Measurements from ENCODE around the gene ERP44.
A peak's percentile ranks its signal among the peaks of the same experiment; 100 is the strongest.
"Not testable (repeated sequence)": the region's sequence is repeated elsewhere in the genome, so short reads cannot be mapped to it uniquely, and the experiment has no call there.

Gene ERP44

DNA sequence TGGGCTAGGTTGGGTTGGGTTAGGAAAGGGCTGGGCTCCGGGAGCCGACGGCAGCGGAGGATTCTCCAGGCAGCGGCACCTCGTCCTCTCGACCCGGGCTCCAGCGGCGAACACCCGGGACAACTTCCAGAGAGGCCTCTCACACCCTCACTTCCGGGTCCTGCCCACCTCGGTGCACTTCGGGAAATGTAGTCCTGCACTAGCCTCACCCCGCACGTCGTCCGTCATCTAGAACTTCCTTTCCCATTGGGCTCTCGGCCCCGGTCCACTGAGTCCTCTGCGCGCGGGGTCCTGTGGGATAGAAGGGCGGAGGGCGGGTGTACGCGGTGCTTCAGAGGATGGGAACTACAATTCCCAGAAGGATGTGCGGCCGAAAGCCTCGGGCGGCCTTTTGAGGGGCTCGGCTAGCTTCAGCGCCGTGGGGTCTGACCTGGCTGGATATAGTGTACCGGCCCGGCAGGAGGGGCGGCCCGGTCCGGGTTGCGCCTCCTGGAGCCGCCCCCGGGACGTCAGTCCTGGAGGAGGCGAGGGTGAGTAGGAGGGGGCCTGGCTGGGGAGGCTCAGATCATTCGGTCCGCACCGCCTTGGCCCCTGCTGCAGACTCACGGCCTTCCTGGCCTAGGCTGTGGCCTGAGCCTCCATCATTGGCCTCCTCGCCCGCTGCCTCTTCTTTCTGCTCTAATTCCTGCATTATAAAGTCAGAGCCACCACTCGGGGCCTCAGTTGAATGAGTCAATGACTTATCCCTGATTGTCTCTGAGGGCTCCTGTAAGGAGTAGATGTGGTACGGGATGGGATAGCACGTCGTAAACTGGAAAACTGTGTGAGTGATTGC, at the start of gene ERP44, which contains the start of gene INVS:
Gene ERP44 (minus strand): TSS at position 114 of the 835 bp plus-strand sequence. CDS start 160 bp downstream, outside the sequence.
Gene INVS (plus strand): TSS at position 357 of the 835 bp plus-strand sequence. CDS start 5,279 bp downstream, outside the sequence.
- POLR2A ChIA-PET, result interaction anchor here (0.5 kb wide), 1 partner anchor 9 kb away, joined by 3 read pairs; no protein-coding TSS in a partner anchor
- TF ChIP-seq ELF4 (IDR thresholded peaks at IDR 0.05), result peak; percentile 98
- TF ChIP-seq L3MBTL2 (conservative IDR thresholded peaks at IDR 0.05), result no peak; the same call in 1 of the 2 replicates
- TF ChIP-seq SUZ12 (IDR thresholded peaks at IDR 0.05), result peak; percentile 89
- no peak for TF ChIP-seq BHLHE40 (IDR thresholded peaks at IDR 0.05; ENCODE audit: borderline replicate concordance)
- TF ChIP-seq PKNOX1 (IDR thresholded peaks at IDR 0.05), result peak; percentile 52; the same call in 1 of the 2 replicates
- no peak for TF ChIP-seq CTBP1 (IDR thresholded peaks at IDR 0.05; ENCODE audit: borderline replicate concordance)
- no peak for TF ChIP-seq NFRKB (IDR thresholded peaks at IDR 0.05)
- TF ChIP-seq FOXK2 (IDR thresholded peaks at IDR 0.05), result no peak
- no peak for TF ChIP-seq ZNF384 (IDR thresholded peaks at IDR 0.05)
- no peak for TF ChIP-seq SP1 (IDR thresholded peaks at IDR 0.05)
- no peak for TF ChIP-seq LEF1 (IDR thresholded peaks at IDR 0.05; ENCODE audit: borderline replicate concordance)
- TF ChIP-seq FOXA1 (IDR thresholded peaks at IDR 0.05), result no peak
- no peak for TF ChIP-seq ARNT (IDR thresholded peaks at IDR 0.05)
- CTCF ChIA-PET, result no interaction called here

GRCh38 chr9:100145976-100146375, 47.2 kb upstream of the ERP44 start:
- CTCF ChIA-PET, POLR2A ChIA-PET: not testable (repeated sequence)

More for the DNA sequence above, at the start of gene ERP44, which contains the start of gene INVS:
- peak; percentile 89 for DNase-seq (ENCODE audit: extremely low spot score)

DNA sequence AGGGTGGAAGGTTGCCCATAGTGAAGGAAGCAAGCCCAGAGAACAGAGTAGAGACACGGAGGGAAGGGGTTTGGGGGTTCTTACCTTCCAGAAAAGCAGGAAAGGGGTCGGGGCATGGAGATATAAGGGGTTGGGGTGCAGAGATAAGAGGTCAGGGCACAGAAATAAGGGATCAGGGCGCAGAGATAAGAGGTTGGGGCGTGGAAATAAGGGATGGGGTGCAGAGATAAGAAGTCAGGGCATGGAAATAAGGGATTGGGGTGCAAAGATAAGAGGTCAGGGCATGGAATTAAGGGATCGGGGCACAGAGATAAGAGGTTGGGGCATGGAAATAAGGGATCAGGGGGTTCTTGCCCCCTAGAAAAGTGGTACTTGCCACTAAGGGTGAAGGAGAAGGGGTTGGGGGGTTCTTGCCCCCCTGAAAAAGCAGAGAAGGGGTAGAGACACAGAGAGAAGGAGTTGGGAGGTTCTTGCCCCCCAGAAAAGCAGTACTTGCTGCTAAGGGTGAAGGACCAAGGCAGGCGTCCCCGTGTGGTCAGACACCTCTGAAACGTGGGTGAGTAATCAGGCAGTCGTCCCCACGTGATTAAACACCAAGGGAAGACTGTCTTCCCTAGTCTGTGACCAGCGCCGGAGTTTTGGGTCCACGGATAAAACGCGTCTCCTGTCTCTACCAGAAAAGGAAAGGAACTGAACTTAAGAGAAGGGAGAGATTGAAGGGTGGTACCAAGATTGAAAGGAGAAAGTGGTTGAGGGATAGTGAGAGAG, 46.6 kb upstream of the ERP44 start:
- CTCF ChIA-PET; POLR2A ChIA-PET; DNase-seq (ENCODE audit: extremely low spot score): not testable (repeated sequence)

More at GRCh38 chr9:100145976-100146375, 47.2 kb upstream of the ERP44 start:
- DNase-seq (ENCODE audit: extremely low spot score), result not testable (repeated sequence)

GRCh38 chr9:100141862-100142261, 43.1 kb upstream of the ERP44 start:
- CTCF ChIA-PET; POLR2A ChIA-PET; DNase-seq (ENCODE audit: extremely low spot score): not testable (repeated sequence)

DNA sequence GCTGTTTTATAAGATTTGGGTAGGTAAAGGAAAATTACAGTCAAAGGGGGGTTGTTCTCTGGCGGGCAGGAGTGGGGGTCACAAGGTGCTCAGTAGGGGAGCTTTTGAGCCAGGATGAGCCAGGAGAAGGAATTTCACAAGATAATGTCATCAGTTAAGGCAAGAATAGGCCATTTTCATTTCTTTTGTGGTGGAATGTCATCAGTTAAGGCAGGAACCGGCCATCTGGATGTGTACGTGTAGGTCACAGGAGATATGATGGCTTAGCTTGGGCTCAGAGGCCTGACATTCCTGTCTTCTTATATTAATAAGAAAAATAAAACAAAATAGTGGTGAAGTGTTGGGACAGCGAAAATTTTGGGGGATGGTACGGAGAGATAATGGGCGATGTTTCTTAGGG, 41.5 kb upstream of the ERP44 start:
- DNase-seq (ENCODE audit: extremely low spot score); CTCF ChIA-PET; POLR2A ChIA-PET: not testable (repeated sequence)

DNA sequence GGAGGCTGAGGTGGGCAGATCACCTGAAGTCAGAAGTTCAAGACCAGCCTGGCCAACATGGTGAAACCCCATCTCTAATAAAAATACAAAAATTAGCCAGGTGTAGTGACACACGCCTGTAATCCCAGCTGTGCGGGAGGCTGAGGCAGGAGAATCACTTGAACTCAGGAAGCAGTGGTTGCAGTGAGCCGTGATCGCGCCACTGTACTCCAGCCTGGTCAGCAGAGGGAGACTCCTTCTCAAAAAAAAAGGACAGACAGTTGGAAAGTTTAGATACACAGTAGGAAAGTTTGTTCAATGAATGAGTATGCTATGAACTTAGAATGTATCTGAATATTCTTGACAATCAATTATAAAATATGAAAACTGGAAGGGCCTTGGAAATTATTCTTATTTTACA, 38.0 kb upstream of the ERP44 start:
- POLR2A ChIA-PET; DNase-seq (ENCODE audit: extremely low spot score); CTCF ChIA-PET: not testable (repeated sequence)

GRCh38 chr9:100134731-100135130, 35.9 kb upstream of the ERP44 start:
- CTCF ChIA-PET, result no interaction called here
- POLR2A ChIA-PET, result no interaction called here

DNA sequence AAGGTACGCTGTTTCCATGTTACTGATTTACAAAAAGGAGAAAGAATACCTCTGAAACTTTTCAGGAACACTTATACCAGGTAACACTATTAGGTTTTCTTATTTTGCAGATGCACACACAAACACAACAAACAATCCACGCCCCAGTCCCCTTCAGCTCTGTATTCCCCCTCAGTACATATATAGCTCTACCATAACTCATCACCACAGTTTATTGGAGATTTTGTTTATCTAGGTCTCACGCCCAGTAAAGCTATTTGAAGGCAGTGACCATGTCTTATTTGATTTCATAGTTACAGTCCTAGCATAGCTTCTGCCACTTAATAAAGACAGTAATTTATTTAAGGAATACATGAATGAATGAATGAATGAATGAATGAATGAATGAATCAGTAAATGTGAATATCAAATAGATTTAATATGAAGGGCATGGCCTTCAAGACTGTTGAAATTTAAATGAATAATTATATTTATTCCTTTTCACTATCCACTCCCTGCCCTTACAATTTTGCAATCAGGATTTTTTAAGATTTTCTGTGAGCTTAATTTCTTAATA, 33.2 kb upstream of the ERP44 start:
- ChIA-PET POLR2A (no interaction called here), CTCF (no interaction called here)
- no peak for TF ChIP-seq BHLHE40 (IDR thresholded peaks at IDR 0.05; ENCODE audit: borderline replicate concordance)
- TF ChIP-seq FOXM1 (IDR thresholded peaks at IDR 0.05; ENCODE audit: borderline replicate concordance), result no peak
- TF ChIP-seq TARDBP (IDR thresholded peaks at IDR 0.05), result no peak
- no peak for TF ChIP-seq CTBP1 (IDR thresholded peaks at IDR 0.05; ENCODE audit: borderline replicate concordance)
- no peak for TF ChIP-seq PKNOX1 (IDR thresholded peaks at IDR 0.05)
- TF ChIP-seq NFRKB (IDR thresholded peaks at IDR 0.05), result no peak
- TF ChIP-seq ELF4 (IDR thresholded peaks at IDR 0.05), result no peak
- no peak for TF ChIP-seq FOXA1 (IDR thresholded peaks at IDR 0.05)
- no peak for TF ChIP-seq HDGF (IDR thresholded peaks at IDR 0.05; ENCODE audit: borderline replicate concordance)
- no peak for TF ChIP-seq SUZ12 (IDR thresholded peaks at IDR 0.05)
- no peak for TF ChIP-seq L3MBTL2 (conservative IDR thresholded peaks at IDR 0.05)
- TF ChIP-seq LEF1 (IDR thresholded peaks at IDR 0.05; ENCODE audit: borderline replicate concordance), result no peak
- no peak for TF ChIP-seq SP1 (IDR thresholded peaks at IDR 0.05)
- TF ChIP-seq FOXK2 (IDR thresholded peaks at IDR 0.05), result no peak
- TF ChIP-seq ZNF384 (IDR thresholded peaks at IDR 0.05), result no peak
- TF ChIP-seq ARNT (IDR thresholded peaks at IDR 0.05), result no peak
- no peak for DNase-seq (ENCODE audit: extremely low spot score)

More at GRCh38 chr9:100134731-100135130, 35.9 kb upstream of the ERP44 start:
- TF ChIP-seq L3MBTL2 (conservative IDR thresholded peaks at IDR 0.05) (no peak), LEF1 (IDR thresholded peaks at IDR 0.05; ENCODE audit: borderline replicate concordance) (no peak), TARDBP (IDR thresholded peaks at IDR 0.05) (no peak), ELF4 (IDR thresholded peaks at IDR 0.05) (no peak), FOXA1 (IDR thresholded peaks at IDR 0.05) (no peak), NFRKB (IDR thresholded peaks at IDR 0.05) (no peak), BHLHE40 (IDR thresholded peaks at IDR 0.05; ENCODE audit: borderline replicate concordance) (no peak), FOXK2 (IDR thresholded peaks at IDR 0.05) (no peak), FOXM1 (IDR thresholded peaks at IDR 0.05; ENCODE audit: borderline replicate concordance) (no peak), CTBP1 (IDR thresholded peaks at IDR 0.05; ENCODE audit: borderline replicate concordance) (no peak)
- no peak for DNase-seq (ENCODE audit: extremely low spot score)

All from HEK293T (cell line).